ENCODE results near the gene KCTD10.

DNA sequence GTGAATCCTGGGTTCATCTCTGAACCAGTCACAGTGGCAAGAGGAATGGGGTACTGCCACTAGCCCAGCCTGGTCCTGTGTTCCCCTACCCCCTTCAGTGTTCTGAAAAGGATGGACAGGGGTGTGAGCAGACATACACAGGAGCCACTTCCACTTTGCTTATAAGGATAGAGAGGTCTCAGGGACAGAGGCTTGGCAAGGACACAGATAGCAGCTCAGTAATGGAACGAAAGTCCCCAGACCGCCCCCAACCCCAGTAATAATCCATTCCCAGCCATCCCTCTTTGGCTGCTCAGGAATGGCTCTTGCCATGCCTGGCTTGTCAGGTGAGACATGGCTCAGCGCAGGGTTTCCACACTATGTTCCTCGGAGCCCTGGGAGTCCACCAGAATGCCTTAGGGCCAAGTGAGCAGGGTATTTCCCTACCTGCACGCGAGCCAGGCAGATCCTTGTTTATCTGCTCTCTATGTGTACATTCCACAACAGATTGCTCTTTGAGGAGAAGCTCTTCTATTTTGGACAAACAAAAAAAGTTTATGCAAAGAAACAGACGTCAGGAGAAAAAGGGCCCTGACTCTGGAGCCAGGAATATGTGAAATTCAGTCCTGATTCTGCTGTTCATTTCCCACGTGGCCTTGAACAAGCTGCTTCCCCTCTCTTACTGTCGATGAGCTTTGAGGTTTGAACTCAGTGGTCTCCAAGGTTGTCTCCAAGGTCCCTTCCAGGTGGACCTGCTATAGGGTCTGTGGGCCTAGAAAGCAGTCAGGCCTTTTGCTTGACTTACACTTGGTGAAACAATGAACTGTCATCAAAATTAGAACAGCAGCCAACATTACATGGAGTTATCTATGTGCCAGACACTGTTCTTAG is 10.3 kb upstream of the KCTD10 start:
- TF ChIP-seq, protein P1, sequence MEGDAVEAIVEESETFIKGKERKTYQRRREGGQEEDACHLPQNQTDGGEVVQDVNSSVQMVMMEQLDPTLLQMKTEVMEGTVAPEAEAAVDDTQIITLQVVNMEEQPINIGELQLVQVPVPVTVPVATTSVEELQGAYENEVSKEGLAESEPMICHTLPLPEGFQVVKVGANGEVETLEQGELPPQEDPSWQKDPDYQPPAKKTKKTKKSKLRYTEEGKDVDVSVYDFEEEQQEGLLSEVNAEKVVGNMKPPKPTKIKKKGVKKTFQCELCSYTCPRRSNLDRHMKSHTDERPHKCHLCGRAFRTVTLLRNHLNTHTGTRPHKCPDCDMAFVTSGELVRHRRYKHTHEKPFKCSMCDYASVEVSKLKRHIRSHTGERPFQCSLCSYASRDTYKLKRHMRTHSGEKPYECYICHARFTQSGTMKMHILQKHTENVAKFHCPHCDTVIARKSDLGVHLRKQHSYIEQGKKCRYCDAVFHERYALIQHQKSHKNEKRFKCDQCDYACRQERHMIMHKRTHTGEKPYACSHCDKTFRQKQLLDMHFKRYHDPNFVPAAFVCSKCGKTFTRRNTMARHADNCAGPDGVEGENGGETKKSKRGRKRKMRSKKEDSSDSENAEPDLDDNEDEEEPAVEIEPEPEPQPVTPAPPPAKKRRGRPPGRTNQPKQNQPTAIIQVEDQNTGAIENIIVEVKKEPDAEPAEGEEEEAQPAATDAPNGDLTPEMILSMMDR (IDR thresholded peaks at IDR 0.05): no peak
- TF ChIP-seq ZNF263 (CRISPR knock-in tag; IDR thresholded peaks at IDR 0.05; ENCODE audit: low read depth): no peak
- no peak for TF ChIP-seq TEAD4 (CRISPR knock-in tag; IDR thresholded peaks at IDR 0.05)
- no peak for TF ChIP-seq ZNF671 (CRISPR knock-in tag; IDR thresholded peaks at IDR 0.05)
- no peak for TF ChIP-seq SP1 (CRISPR knock-in tag; conservative IDR thresholded peaks at IDR 0.05)
- TF ChIP-seq, protein P2, sequence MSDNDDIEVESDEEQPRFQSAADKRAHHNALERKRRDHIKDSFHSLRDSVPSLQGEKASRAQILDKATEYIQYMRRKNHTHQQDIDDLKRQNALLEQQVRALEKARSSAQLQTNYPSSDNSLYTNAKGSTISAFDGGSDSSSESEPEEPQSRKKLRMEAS (CRISPR knock-in tag; IDR thresholded peaks at IDR 0.05): no peak
